K562 (cell line): ENCODE results near the gene PELI2. TPM values are rescaled to one million over a fixed set of nuclear protein-coding genes. Genes with fewer than 3 reads are reported as not detected.

Experiments
- BMI1 ChIP-seq: fragments of 150-350 bp; IDR thresholded peaks from 2 replicates; pipeline ENCODE4 v1.6.1; 2014; ENCODE audit warnings: low read length
- CEBPG ChIP-seq, 3 experiments: fragments of 200-800 bp in 1 of 3; sonication (Bioruptor generic) in 1 of 3; sonication (generic) in 1 of 3; formaldehyde crosslinking in 1 of 3; IDR thresholded peaks in 2 of 3; conservative IDR thresholded peaks in 1 of 3; 2 replicates each; pipeline versions ENCODE4 v1.6.1 to v1.8.0; 2016 to 2022; ENCODE audit warnings: missing compliant biosample characterization in 2 of 3, missing genetic modification characterization in 2 of 3, mild to moderate bottlenecking in 1 of 3, missing genetic modification reagents in 1 of 3
- EP300 ChIP-seq: IDR thresholded peaks from 2 replicates; pipeline ENCODE4 v1.6.1; 2012; ENCODE audit warnings: low read length, improper control_type of control experiment
- ETV1 ChIP-seq: fragments of 450-650 bp; conservative IDR thresholded peaks from 2 replicates; pipeline ENCODE4 v1.6.1; 2016; ENCODE audit warnings: missing genetic modification characterization, control low read depth, low read depth, missing compliant biosample characterization
- LEF1 ChIP-seq: fragments of 450-650 bp; IDR thresholded peaks from 2 replicates; pipeline ENCODE4 v1.6.1; 2016; ENCODE audit warnings: mild to moderate bottlenecking
- MAFK ChIP-seq: IDR thresholded peaks from 2 replicates; pipeline ENCODE4 v1.6.1; 2011; ENCODE audit warnings: low read length, improper control_type of control experiment
- NFE2 ChIP-seq: IDR thresholded peaks from 2 replicates; pipeline ENCODE4 v1.6.1; 2014; ENCODE audit warnings: antibody characterized with exemption, low read depth
- NFIC ChIP-seq: fragments of 450-650 bp; IDR thresholded peaks from 2 replicates; pipeline ENCODE4 v1.6.1; 2017; ENCODE audit warnings: mild to moderate bottlenecking, inconsistent platforms
- POLR3G ChIP-seq: IDR thresholded peaks from 2 replicates; pipeline ENCODE4 v1.6.1; 2011; ENCODE audit not compliant: insufficient read length, insufficient replicate concordance; ENCODE audit errors: extremely low read depth
- SAFB ChIP-seq: fragments of 200-400 bp; formaldehyde crosslinking; IDR thresholded peaks from 2 replicates; pipeline ENCODE4 v1.6.1; 2017; ENCODE audit warnings: low read depth, low read length, borderline replicate concordance
- SMARCA4 ChIP-seq: fragments of 450-650 bp; IDR thresholded peaks from 2 replicates; pipeline ENCODE4 v1.6.1; 2016
- TBP ChIP-seq: optimal IDR thresholded peaks from 2 replicates; pipeline ENCODE3; 2011; ENCODE audit warnings: low read depth, low read length, improper control_type of control experiment
- ZNF134 ChIP-seq: fragments of 250-450 bp; sonication (Bioruptor Pico); conservative IDR thresholded peaks from 2 replicates; pipeline ENCODE4 v1.4.0; 2020
- ZNF589 ChIP-seq: fragments of 200-800 bp; sonication (Bioruptor generic); IDR thresholded peaks from 2 replicates; pipeline ENCODE4 v1.6.1; 2016; ENCODE audit warnings: low read depth, missing genetic modification characterization, missing compliant biosample characterization
- polyA plus RNA-seq, 8 experiments: library from polyadenylated mRNA; depleted of rRNA in 4 of 8; stranded (reverse) in 5 of 8; unstranded in 3 of 8; fragments of >200 nt; fragmentation: Nextera tagmentation in 2 of 8; fragmentation: Illumina TruSeq in 1 of 8; extraction: Ambion mirVana in 2 of 8; extraction: Trizol in 1 of 8; gene quantifications; 2 replicates each; pipeline versions ENCODE4 v1.2.1 to v1.2.3, GENCODE V29; 2011 to 2014; ENCODE audit warnings: inconsistent platforms in 1 of 8, missing spikeins in 1 of 8
- total RNA-seq, 7 experiments: library from RNA; depleted of rRNA in 6 of 7; stranded (reverse); fragments of >200 nt in 6 of 7; fragmentation: Illumina TruSeq in 2 of 7; extraction: Trizol in 2 of 7; gene quantifications; 2 replicates each; pipeline versions ENCODE4 v1.2.1 to v1.2.3, GENCODE V29; 2011 to 2021; ENCODE audit warnings: low replicate concordance in 1 of 7
- TF ChIP-seq, protein P1 (sequence below): fragments of 250-450 bp; sonication (Bioruptor Pico); IDR thresholded peaks from 2 replicates; pipeline ENCODE4 v1.8.0; 2021; ENCODE audit warnings: moderate library complexity, mild to moderate bottlenecking, inconsistent platforms
- TF ChIP-seq, protein P2 (sequence below), 2 experiments: IDR thresholded peaks in 1 of 2; conservative IDR thresholded peaks in 1 of 2; 2 replicates each; pipeline ENCODE4 v1.6.1; 2016; ENCODE audit warnings: low read depth in 2 of 2, mild to moderate bottlenecking in 1 of 2, missing compliant biosample characterization in 1 of 2, missing genetic modification characterization in 1 of 2, moderate library complexity in 1 of 2
- TF ChIP-seq, protein P3 (sequence below): fragments of 250-450 bp; sonication (Bioruptor Pico); IDR thresholded peaks from 2 replicates; pipeline ENCODE4 v1.5.0; 2022; ENCODE audit warnings: mild to moderate bottlenecking

Gene PELI2
- total and polyA plus RNA-seq, 9 of the 15 experiments (the other 6 are each of a cell fraction or from before 2014, with no cell fraction given), result 0.20 to 1.5 (median 0.44) TPM

DNA sequence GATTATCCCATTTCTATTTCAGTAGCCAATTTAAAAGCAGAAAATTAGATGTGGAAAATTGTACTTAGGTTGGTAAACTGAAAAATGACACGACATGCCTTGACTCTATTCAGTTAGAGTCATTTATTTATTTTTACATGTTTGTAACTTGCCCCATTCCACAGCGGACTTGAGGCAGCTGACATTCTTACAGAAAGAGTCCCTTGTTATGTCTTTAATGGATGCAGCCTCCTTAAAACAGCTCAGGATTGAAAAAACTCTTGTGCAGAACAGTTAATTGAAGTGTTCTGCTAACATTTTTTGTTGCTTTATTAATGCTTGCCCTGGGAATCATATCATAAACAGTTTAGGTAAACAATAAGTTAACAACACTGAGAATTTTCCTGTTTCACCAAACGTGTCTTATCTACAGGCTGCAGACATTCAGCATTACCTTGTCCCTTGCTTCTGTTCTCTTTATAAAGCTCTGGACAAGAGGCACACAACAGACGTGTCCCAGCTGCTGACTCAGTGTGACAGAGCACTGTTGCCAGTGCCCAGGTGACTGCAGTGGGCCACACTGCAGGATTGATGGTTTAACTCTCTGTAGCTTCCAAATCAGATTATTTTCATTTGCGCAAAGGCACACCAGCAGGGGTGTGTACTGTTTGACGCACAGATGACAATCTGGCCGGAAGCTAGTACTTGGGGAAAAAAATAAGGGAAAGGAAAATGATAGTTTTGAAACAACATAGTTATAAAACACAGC is 101.6 kb downstream of the PELI2 start (continued):
- TF ChIP-seq TBP (peak; percentile 39), MAFK (peak; percentile 90), NFE2 (peak; percentile 90), NFIC (peak; percentile 73), ZNF134 (CRISPR knock-in tag) (0 out of 2 replicates have a peak, but pooled peaks have one; percentile 27), SMARCA4 (peak; percentile 91), LEF1 (peak; percentile 62; the same call in 1 of the 2 replicates), EP300 (peak; percentile 92), CEBPG (CRISPR knock-in tag; IDR thresholded peaks at IDR 0.05) (no peak), CEBPG (tag; conservative IDR thresholded peaks at IDR 0.05 in 1 of 2, IDR thresholded peaks at IDR 0.05 in 1 of 2) (peak in 1 of 2 experiments; percentile 36; a peak in 1 of 4 replicates), ZNF589 (CRISPR knock-in tag) (peak; percentile 53; the same call in 1 of the 2 replicates), BMI1 (no peak), SAFB (no peak), POLR3G (no peak), ETV1 (tag) (peak; percentile 61)
- TF ChIP-seq, protein P1, sequence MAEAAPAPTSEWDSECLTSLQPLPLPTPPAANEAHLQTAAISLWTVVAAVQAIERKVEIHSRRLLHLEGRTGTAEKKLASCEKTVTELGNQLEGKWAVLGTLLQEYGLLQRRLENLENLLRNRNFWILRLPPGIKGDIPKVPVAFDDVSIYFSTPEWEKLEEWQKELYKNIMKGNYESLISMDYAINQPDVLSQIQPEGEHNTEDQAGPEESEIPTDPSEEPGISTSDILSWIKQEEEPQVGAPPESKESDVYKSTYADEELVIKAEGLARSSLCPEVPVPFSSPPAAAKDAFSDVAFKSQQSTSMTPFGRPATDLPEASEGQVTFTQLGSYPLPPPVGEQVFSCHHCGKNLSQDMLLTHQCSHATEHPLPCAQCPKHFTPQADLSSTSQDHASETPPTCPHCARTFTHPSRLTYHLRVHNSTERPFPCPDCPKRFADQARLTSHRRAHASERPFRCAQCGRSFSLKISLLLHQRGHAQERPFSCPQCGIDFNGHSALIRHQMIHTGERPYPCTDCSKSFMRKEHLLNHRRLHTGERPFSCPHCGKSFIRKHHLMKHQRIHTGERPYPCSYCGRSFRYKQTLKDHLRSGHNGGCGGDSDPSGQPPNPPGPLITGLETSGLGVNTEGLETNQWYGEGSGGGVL (CRISPR knock-in tag), result no peak
- TF ChIP-seq, protein P2, sequence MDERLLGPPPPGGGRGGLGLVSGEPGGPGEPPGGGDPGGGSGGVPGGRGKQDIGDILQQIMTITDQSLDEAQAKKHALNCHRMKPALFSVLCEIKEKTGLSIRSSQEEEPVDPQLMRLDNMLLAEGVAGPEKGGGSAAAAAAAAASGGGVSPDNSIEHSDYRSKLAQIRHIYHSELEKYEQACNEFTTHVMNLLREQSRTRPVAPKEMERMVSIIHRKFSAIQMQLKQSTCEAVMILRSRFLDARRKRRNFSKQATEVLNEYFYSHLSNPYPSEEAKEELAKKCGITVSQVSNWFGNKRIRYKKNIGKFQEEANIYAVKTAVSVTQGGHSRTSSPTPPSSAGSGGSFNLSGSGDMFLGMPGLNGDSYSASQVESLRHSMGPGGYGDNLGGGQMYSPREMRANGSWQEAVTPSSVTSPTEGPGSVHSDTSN (CRISPR knock-in tag; IDR thresholded peaks at IDR 0.05; ENCODE audit: low read depth), result no peak
- TF ChIP-seq, protein P2 (tag; conservative IDR thresholded peaks at IDR 0.05; ENCODE audit: low read depth), result peak; percentile 72
- TF ChIP-seq, protein P3, sequence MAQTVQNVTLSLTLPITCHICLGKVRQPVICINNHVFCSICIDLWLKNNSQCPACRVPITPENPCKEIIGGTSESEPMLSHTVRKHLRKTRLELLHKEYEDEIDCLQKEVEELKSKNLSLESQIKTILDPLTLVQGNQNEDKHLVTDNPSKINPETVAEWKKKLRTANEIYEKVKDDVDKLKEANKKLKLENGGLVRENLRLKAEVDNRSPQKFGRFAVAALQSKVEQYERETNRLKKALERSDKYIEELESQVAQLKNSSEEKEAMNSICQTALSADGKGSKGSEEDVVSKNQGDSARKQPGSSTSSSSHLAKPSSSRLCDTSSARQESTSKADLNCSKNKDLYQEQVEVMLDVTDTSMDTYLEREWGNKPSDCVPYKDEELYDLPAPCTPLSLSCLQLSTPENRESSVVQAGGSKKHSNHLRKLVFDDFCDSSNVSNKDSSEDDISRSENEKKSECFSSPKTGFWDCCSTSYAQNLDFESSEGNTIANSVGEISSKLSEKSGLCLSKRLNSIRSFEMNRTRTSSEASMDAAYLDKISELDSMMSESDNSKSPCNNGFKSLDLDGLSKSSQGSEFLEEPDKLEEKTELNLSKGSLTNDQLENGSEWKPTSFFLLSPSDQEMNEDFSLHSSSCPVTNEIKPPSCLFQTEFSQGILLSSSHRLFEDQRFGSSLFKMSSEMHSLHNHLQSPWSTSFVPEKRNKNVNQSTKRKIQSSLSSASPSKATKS (CRISPR knock-in tag), result no peak
